Activated CD4-positive, CD25-positive, alpha-beta regulatory T cell (primary cell): ENCODE measurements around the gene NAV2.

Source experiments
- DNase-seq, 4 experiments: peaks; one replicate each; lab custom pipeline; 2025; lab: John Stamatoyannopoulos, UW

The NAV2 gene

GRCh38 chr11:19829109-19829837 is 116.6 kb downstream of the NAV2 start:
- DNase-seq: no peak

GRCh38 chr11:19832086-19832750 is 119.6 kb downstream of the NAV2 start:
- DNase-seq: no peak

GRCh38 chr11:19832901-19833300 is 120.3 kb downstream of the NAV2 start:
- no peak for DNase-seq

GRCh38 chr11:19834771-19835170 is 122.1 kb downstream of the NAV2 start:
- DNase-seq: no peak

- no peak for DNase-seq
Measured at GRCh38 chr11:19836666-19837065, 124.0 kb downstream of the NAV2 start.

GRCh38 chr11:19838994-19839768 is 126.5 kb downstream of the NAV2 start:
- no peak for DNase-seq

GRCh38 chr11:19840961-19841360 is 128.3 kb downstream of the NAV2 start:
- DNase-seq: no peak

GRCh38 chr11:19842505-19842904 is 129.9 kb downstream of the NAV2 start:
- DNase-seq: no peak

- no peak for DNase-seq
Measured at GRCh38 chr11:19843079-19843478, 130.4 kb downstream of the NAV2 start.

GRCh38 chr11:19844012-19844411 is 131.4 kb downstream of the NAV2 start:
- no peak for DNase-seq

- DNase-seq: no peak
Measured at GRCh38 chr11:19844806-19845205, 132.2 kb downstream of the NAV2 start.

- no peak for DNase-seq
Measured at GRCh38 chr11:19845626-19846025, 133.0 kb downstream of the NAV2 start.

GRCh38 chr11:19846654-19847305 is 134.1 kb downstream of the NAV2 start:
- DNase-seq: no peak

- DNase-seq: no peak
Measured at GRCh38 chr11:19848219-19848618, 135.6 kb downstream of the NAV2 start.

- DNase-seq: no peak
Measured at GRCh38 chr11:19849107-19849789, 136.6 kb downstream of the NAV2 start.

GRCh38 chr11:19849947-19850593 is 137.4 kb downstream of the NAV2 start:
- DNase-seq: no peak

- DNase-seq: no peak
Measured at GRCh38 chr11:19852288-19852687, 139.7 kb downstream of the NAV2 start.

- no peak for DNase-seq
Measured at GRCh38 chr11:19853016-19853415, 140.4 kb downstream of the NAV2 start.

- DNase-seq: no peak
Measured at GRCh38 chr11:19853920-19854319, 141.3 kb downstream of the NAV2 start.

GRCh38 chr11:19861171-19861570 is 148.5 kb downstream of the NAV2 start:
- DNase-seq: no peak

- DNase-seq: no peak
Measured at GRCh38 chr11:19862091-19862490, 149.5 kb downstream of the NAV2 start.
